Measurements from ENCODE around the gene EFL1.

DNA sequence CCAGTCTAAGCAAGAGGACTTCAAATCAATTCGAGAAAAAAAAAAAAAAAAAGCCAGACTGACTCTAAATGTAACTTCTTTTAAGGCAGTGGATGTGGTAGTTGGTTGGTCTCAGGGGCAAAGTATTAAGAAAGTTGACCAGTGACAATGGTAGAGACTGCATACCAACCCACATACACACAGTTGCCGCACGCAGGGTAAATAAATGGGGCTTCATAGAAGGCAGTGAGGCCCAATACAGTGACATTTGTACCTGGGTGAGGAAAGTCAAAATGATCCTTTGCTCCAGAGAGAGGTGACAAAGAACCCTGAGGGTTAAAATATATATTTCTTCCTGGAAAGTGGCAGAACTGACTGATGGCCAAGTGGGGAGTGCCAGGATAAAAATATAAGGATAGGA is 116.0 kb downstream of the EFL1 start:
- TF ChIP-seq, protein P1, sequence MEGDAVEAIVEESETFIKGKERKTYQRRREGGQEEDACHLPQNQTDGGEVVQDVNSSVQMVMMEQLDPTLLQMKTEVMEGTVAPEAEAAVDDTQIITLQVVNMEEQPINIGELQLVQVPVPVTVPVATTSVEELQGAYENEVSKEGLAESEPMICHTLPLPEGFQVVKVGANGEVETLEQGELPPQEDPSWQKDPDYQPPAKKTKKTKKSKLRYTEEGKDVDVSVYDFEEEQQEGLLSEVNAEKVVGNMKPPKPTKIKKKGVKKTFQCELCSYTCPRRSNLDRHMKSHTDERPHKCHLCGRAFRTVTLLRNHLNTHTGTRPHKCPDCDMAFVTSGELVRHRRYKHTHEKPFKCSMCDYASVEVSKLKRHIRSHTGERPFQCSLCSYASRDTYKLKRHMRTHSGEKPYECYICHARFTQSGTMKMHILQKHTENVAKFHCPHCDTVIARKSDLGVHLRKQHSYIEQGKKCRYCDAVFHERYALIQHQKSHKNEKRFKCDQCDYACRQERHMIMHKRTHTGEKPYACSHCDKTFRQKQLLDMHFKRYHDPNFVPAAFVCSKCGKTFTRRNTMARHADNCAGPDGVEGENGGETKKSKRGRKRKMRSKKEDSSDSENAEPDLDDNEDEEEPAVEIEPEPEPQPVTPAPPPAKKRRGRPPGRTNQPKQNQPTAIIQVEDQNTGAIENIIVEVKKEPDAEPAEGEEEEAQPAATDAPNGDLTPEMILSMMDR (optimal IDR thresholded peaks at IDR 0.05 in 1 of 3, IDR thresholded peaks at IDR 0.05 in 1 of 3, conservative IDR thresholded peaks at IDR 0.05 in 1 of 3; ENCODE audit: extremely low read depth in 1 of 3, insufficient read depth in 2 of 3, low read length in 3 of 3), result no peak
- no peak for TF ChIP-seq EZH2 (IDR thresholded peaks at IDR 0.05; ENCODE audit: low read length)
